Activated T-cell treated with anti-CD3 and anti-CD28 coated beads, Interleukin-2, amount 50 U/mL, for 24 hours (primary cell): Measurements from ENCODE around the gene SDF4.

Source experiments
- DNase-seq: peaks from one replicate; pipeline ENCODE4 v3.0.0-alpha.2; 2020
- H3K27ac Mint-ChIP-seq: 2 replicates; pipeline ENCODE4 v1.8.0; 2020; ENCODE audit warnings: mild to moderate bottlenecking, mixed read lengths
- H3K27me3 Mint-ChIP-seq: 2 replicates; pipeline ENCODE4 v1.8.0; 2020; ENCODE audit warnings: mixed read lengths
- H3K36me3 Mint-ChIP-seq: 2 replicates; pipeline ENCODE4 v1.8.0; 2020; ENCODE audit warnings: low read depth, mixed read lengths
- H3K4me1 Mint-ChIP-seq: 2 replicates; pipeline ENCODE4 v1.8.0; 2020; ENCODE audit warnings: low read depth, mixed read lengths
- H3K4me3 Mint-ChIP-seq: 2 replicates; pipeline ENCODE4 v1.8.0; 2020; ENCODE audit warnings: mild to moderate bottlenecking, moderate library complexity, mixed read lengths
- H3K9me3 Mint-ChIP-seq: 2 replicates; pipeline ENCODE4 v1.8.0; 2020; ENCODE audit warnings: mixed read lengths

Gene SDF4

DNA sequence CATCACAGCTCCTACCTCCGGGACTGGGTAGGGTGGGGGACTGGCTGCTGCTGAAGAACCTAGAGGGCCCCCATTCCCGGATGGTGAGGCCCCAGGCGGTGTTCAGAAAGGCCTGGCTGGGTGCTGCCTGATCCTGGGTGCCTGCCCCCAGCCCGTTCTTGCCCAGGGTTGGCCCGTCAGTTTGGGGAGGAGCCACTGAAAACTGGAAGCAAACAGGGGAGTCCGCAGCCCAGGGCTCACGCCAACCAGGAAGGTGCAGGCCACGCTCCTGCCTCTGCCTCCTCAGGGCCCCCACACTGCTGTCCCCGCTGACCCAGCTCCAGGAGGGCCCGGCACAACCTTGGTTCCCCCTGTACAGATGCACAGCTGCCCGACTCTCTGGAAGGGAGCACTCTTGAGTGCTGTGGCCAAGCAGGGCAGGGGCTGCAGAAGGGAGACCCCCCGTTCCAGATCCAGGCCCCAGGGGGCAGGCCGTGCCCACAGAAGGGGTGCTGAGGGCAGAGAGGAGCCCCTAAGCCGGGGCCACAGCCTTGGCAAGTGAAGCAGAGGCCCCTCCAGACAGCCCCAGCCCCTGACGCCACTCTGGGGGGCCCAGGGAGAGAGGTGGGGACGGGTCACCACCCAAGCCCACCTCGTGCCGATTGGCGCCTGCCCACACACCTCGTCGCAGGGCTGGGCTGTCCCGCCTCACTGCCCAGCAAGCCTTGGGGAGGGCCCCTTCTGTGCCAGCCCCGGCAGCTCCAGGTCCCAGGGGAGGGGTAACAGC is 9.2 kb upstream of the SDF4 start:
- H3K4me3 Mint-ChIP-seq = no peak overlapping the region
- no peaks in the 10 kb centered on the region for H3K36me3 Mint-ChIP-seq
- H3K27ac Mint-ChIP-seq = no peak overlapping the region
- DNase-seq = no peak
- peaks cover 3% of the 10 kb centered on the region for H3K27me3 Mint-ChIP-seq
- peaks cover 2% of the 10 kb centered on the region for H3K4me1 Mint-ChIP-seq
- H3K9me3 Mint-ChIP-seq = no peaks in the 10 kb centered on the region

- no peaks in the 10 kb centered on the region for H3K9me3 Mint-ChIP-seq
- peaks cover 2% of the 10 kb centered on the region for H3K4me1 Mint-ChIP-seq
- H3K36me3 Mint-ChIP-seq = no peaks in the 10 kb centered on the region
- no peak overlapping the region for H3K27ac Mint-ChIP-seq
- no peak for DNase-seq
- H3K4me3 Mint-ChIP-seq = no peak overlapping the region
- H3K27me3 Mint-ChIP-seq = no peaks in the 10 kb centered on the region
Observed at GRCh38 chr1:1240348-1240732, 8.5 kb upstream of the SDF4 start.

DNA sequence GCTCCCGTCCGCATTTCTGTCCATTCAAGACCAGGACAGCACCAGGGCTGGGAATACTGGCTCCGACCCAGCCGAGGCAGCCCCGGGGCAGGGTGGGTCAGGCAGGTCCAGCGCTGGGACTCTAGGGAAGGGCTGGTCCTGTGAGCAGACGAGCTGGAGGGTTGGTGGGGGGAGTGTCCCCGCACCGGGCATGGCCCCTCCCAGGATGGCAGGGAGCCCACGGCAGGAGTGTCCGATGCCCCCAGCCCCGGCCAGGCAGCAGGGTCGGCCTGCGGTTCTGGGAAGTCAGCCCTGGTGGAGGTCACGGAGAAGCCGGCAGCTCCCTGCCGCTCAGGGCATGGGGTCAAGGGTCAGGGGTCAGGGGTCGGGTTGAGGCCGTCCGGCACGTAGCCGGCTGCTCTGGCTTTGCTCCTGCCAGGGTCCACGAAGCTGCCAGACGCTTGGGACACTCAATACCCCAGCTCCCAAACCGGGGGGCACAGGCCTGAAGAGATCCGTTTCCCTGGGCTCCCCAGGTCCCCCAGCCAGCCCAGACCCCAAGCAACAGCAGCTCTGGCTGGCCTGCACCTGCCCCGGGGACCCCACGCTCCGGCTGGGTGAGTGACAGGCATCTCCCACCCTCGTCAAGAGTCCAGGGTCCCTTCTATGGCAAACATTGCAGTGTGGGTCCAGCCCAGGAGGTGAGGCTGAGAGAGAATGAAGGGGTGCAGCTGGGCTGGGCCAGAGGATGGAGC is 8.0 kb upstream of the SDF4 start:
- Mint-ChIP-seq H3K4me1 (peaks cover 2% of the 10 kb centered on the region), H3K36me3 (peaks cover 5% of the 10 kb centered on the region), H3K27me3 (no peaks in the 10 kb centered on the region), H3K4me3 (no peak overlapping the region), H3K27ac (no peak overlapping the region), H3K9me3 (no peaks in the 10 kb centered on the region)
- DNase-seq = no peak

DNA sequence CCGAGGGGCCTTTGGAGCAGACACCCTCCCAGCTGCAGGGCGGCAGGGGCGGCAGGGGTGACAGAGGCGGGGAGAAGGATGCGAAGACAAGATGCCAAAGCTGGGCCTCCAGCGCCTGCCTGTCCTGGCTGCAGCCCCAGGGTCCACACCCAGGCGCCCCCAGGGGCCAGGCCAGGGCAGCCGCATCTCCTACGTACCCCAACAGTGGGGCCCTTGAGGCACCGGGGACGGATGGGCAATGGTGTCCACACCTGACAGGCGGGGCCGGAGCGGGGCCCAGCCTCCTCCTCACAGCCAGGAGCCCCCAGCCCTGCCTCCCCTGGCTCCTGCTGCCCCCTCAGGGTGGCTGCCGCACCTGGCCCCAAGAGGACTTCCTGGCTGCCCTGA is 7.4 kb upstream of the SDF4 start:
- H3K27ac Mint-ChIP-seq = no peak overlapping the region
- no peak for DNase-seq
- H3K4me1 Mint-ChIP-seq = peaks cover 7% of the 10 kb centered on the region
- H3K36me3 Mint-ChIP-seq = peaks cover 11% of the 10 kb centered on the region
- no peaks in the 10 kb centered on the region for H3K9me3 Mint-ChIP-seq
- no peak overlapping the region for H3K4me3 Mint-ChIP-seq
- H3K27me3 Mint-ChIP-seq = no peaks in the 10 kb centered on the region

- no peak for DNase-seq
- H3K9me3 Mint-ChIP-seq = no peaks in the 10 kb centered on the region
- peaks cover 12% of the 10 kb centered on the region for H3K4me1 Mint-ChIP-seq
- no peaks in the 10 kb centered on the region for H3K27me3 Mint-ChIP-seq
- peaks cover 16% of the 10 kb centered on the region for H3K36me3 Mint-ChIP-seq
- H3K4me3 Mint-ChIP-seq = no peak overlapping the region
- no peak overlapping the region for H3K27ac Mint-ChIP-seq
Observed at GRCh38 chr1:1238702-1239178, 6.9 kb upstream of the SDF4 start.

DNA sequence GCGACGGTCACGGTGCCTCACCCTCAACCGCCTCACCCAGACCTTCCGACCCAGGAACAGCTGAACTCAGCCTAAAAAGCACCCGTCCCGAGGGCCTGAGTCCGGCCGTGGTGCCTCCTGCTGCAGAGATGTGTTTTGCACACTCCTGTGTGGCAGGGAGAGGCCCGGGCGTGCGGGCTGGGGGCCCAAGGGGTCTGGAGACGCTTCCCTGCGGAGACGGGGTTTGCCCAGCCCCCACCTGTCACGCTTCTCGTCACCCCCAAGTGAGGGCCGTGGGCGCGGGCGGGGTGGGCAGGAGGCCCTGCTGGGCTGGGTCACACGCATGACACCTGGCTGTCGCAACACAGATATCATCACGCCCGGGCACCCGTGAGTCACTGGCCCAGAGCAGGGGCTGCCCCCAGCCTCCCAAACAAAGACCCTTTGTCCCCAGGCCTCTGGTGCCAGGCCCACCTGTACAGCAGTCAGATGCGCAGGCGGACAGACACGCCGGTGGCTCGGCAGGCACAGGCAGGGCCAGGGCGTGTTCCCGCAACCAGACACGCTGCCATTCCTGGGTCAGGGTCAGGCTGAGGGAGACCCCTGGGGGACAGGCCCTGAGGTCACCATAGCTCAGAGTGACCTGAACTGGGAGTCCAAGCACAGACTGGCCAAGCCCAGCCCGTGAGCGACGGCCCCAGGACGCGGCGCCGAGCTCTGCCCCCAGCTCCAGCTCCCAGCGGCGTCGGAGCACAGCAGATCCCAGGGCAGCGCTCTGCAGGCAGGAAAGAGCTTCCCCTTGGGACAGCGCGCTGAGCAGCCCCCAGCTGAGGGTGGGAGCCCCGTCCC is 6.3 kb upstream of the SDF4 start:
- Mint-ChIP-seq H3K27ac (no peak overlapping the region), H3K9me3 (no peaks in the 10 kb centered on the region), H3K4me3 (no peak overlapping the region), H3K36me3 (peaks cover 20% of the 10 kb centered on the region), H3K4me1 (peaks cover 16% of the 10 kb centered on the region), H3K27me3 (no peaks in the 10 kb centered on the region)
- DNase-seq = no peak

DNA sequence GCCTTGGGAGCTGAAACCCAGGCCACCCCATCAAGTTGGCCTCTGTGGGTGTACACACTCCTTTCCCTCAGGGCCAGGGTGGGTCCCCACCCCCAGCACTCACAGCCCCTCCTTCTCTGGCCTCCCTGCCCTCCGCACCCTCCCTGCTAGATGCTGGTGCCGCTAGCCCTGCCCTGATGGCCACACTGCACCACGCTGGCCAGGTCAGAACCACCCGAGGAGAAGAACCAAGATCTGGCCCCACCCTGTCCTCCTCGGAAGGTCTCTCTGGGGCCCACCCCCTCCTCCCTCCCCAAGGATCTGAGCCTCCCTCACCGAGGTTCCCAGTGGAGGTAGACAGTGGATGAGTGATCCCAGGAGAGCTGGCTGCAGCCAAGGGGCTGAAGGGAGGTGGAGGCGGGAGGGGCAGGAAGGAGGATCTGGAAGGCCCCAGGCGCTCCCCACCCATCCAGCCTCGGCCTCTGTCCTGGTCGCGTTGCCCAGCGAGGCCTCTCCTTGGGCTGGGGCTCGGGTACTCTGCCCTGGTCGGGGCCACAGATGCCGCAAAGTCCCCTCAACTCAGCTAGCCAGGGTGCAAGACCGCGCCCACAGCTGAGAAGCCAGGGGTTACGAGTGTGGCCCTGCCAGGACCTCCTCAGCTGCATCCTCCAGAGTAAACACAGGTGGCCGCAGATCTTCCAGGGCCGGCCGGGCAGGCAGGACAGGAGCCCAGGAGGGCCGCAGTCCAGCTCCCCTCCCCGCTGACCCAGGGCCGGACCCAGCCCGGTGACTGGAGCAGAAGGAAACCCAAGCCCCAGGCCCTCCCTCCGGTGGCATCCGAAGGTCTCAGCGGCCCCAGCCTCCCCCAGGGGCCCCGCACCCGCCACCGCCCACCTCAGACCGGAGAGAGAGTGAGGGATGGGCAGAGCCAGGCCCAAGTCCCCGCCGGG is 5.4 kb upstream of the SDF4 start:
- Mint-ChIP-seq H3K4me3 (no peak overlapping the region), H3K27ac (no peak overlapping the region), H3K36me3 (peaks cover 20% of the 10 kb centered on the region), H3K9me3 (no peaks in the 10 kb centered on the region), H3K4me1 (peaks cover 16% of the 10 kb centered on the region), H3K27me3 (no peaks in the 10 kb centered on the region)
- DNase-seq = no peak

DNA sequence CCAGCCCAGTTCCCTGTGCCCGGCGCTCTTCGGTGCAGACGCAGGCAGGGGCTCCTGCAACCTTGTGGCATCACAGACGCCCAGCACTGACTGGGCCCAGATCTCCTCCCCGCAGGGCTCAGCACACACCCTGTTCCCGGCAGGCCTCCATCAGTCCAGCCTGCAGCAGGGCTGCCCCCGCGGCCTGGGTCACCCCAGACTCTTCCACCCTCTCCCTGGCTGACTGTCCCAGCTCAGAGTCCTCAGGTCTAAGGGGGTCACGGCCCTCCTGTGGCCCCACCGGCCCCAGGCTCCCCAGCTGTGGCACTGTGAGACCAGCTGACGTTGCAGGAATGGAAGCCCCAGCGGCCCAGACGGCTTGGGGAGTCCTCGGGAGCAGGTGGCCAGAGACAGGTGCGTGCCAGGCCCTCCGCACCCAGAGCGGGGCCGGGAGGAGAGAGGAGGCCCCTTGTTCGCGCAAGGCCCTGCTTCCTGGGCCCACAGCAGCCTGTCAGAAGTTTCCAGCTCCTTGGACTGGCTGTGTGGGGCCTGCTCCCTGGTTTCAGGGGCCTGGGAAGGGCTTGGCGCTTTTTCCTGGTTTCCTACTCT is 4.5 kb upstream of the SDF4 start:
- Mint-ChIP-seq H3K9me3 (no peaks in the 10 kb centered on the region), H3K4me1 (peaks cover 16% of the 10 kb centered on the region), H3K27ac (no peak overlapping the region), H3K4me3 (no peak overlapping the region), H3K36me3 (peaks cover 22% of the 10 kb centered on the region), H3K27me3 (no peaks in the 10 kb centered on the region)
- no peak for DNase-seq

- H3K9me3 Mint-ChIP-seq = no peaks in the 10 kb centered on the region
Observed at GRCh38 chr1:1235016-1235744, 3.4 kb upstream of the SDF4 start.

GRCh38 chr1:1234180-1234808 is 2.5 kb upstream of the SDF4 start:
- DNase-seq = no peak
- H3K27ac Mint-ChIP-seq = peak overlapping the region; percentile 91

More at GRCh38 chr1:1235016-1235744, 3.4 kb upstream of the SDF4 start:
- no peak for DNase-seq
- no peaks in the 10 kb centered on the region for H3K27me3 Mint-ChIP-seq
- peaks cover 25% of the 10 kb centered on the region for H3K4me1 Mint-ChIP-seq
- H3K36me3 Mint-ChIP-seq = peaks cover 32% of the 10 kb centered on the region
- H3K27ac Mint-ChIP-seq = peak overlapping the region; percentile 47
- no peak overlapping the region for H3K4me3 Mint-ChIP-seq

DNA sequence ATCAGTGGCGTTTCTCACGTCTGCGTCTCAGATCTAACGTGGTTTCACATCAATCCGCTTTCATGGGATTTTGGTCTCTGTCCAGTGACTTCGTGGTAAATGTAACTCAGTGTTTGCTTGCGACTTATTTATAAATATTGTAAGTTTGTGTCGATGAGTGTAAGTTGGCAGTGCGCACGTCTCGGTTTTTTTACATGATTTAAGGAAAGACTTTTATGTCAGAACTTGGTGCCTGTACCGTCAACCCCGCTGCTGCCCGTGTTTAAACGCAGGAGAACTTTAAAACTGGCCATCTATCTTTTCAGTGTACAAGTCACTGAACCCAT is 1.7 kb upstream of the SDF4 start:
- Mint-ChIP-seq H3K9me3 (no peaks in the 10 kb centered on the region), H3K27me3 (no peaks in the 10 kb centered on the region), H3K4me3 (peak overlapping the region; percentile 73), H3K4me1 (peaks cover 37% of the 10 kb centered on the region), H3K36me3 (peaks cover 48% of the 10 kb centered on the region), H3K27ac (peak overlapping the region; percentile 91)
- no peak for DNase-seq

More at GRCh38 chr1:1234180-1234808, 2.5 kb upstream of the SDF4 start:
- H3K9me3 Mint-ChIP-seq = no peaks in the 10 kb centered on the region
- H3K4me1 Mint-ChIP-seq = peaks cover 33% of the 10 kb centered on the region
- H3K27me3 Mint-ChIP-seq = no peaks in the 10 kb centered on the region
- H3K4me3 Mint-ChIP-seq = peak overlapping the region; percentile 73
- peaks cover 41% of the 10 kb centered on the region for H3K36me3 Mint-ChIP-seq

- Mint-ChIP-seq H3K9me3 (no peaks in the 10 kb centered on the region), H3K4me1 (peaks cover 39% of the 10 kb centered on the region), H3K36me3 (peaks cover 53% of the 10 kb centered on the region), H3K27me3 (no peaks in the 10 kb centered on the region), H3K4me3 (peak overlapping the region; percentile 74), H3K27ac (peak overlapping the region; percentile 91)
- no peak for DNase-seq
Observed at GRCh38 chr1:1232796-1233566, 1.2 kb upstream of the SDF4 start.
